Fibroblast of pulmonary artery (primary cell): ENCODE measurements around the gene IL4R.
"Not testable (repeated sequence)": the region's sequence is repeated elsewhere in the genome, so short reads cannot be mapped to it uniquely, and the experiment has no call there.

Source experiments
- DNase-seq: peaks from one replicate; pipeline ENCODE4 v3.0.0-alpha.2; 2010; ENCODE audit warnings: low read depth
- H3K4me3 ChIP-seq: replicated peaks from 2 replicates; pipeline ENCODE4 v1.5.1; 2011; ENCODE audit warnings: low read depth, mild to moderate bottlenecking, control low read depth, low read length, moderate library complexity
- CTCF ChIP-seq: IDR thresholded peaks from 2 replicates; pipeline ENCODE4 v1.5.1; 2011; ENCODE audit warnings: mild to moderate bottlenecking, control low read depth, low read length, inconsistent platforms; ENCODE audit errors: missing control alignments

The IL4R gene

GRCh38 chr16:27326251-27326650 lies 12.5 kb downstream of the IL4R start:
- no peak overlapping the region for H3K4me3 ChIP-seq
- TF ChIP-seq CTCF = no peak
- DNase-seq = no peak

- no peak overlapping the region for H3K4me3 ChIP-seq
- TF ChIP-seq CTCF = no peak
- peak; percentile 96 for DNase-seq
Observed at GRCh38 chr16:27326738-27327585, 13.2 kb downstream of the IL4R start.

GRCh38 chr16:27327586-27327915 lies 13.8 kb downstream of the IL4R start:
- TF ChIP-seq CTCF = no peak
- no peak overlapping the region for H3K4me3 ChIP-seq
- DNase-seq = no peak

- no peak for TF ChIP-seq CTCF
- DNase-seq = no peak
- H3K4me3 ChIP-seq = no peak overlapping the region
Observed at GRCh38 chr16:27328937-27329336, 15.2 kb downstream of the IL4R start.

GRCh38 chr16:27329376-27330079 lies 15.8 kb downstream of the IL4R start:
- DNase-seq = not testable (repeated sequence)

GRCh38 chr16:27330542-27330941 lies 16.8 kb downstream of the IL4R start:
- H3K4me3 ChIP-seq = no peak overlapping the region
- DNase-seq = peak; percentile 96
- no peak for TF ChIP-seq CTCF

More at GRCh38 chr16:27329376-27330079, 15.8 kb downstream of the IL4R start:
- not testable (repeated sequence) for H3K4me3 ChIP-seq

GRCh38 chr16:27332105-27332504 lies 18.3 kb downstream of the IL4R start:
- peak; percentile 80 for DNase-seq
- H3K4me3 ChIP-seq = no peak overlapping the region
- no peak for TF ChIP-seq CTCF
